Smooth muscle cell (in vitro differentiated cells): ENCODE results near the gene UAP1. TPM values are rescaled to one million over a fixed set of nuclear protein-coding genes. Genes with fewer than 3 reads are reported as not detected.

Source experiments
- DNase-seq: peaks from one replicate; lab custom pipeline; 2025; ENCODE audit not compliant: unreplicated experiment; lab: John Stamatoyannopoulos, UW
- H2AFZ ChIP-seq: fragments of 200-600 bp; sonication (generic); 2 replicates; pipeline ENCODE4 v1.6.0; 2016; ENCODE audit warnings: antibody characterized with exemption, low read depth, mild to moderate bottlenecking
- H3F3A ChIP-seq: fragments of 200-600 bp; sonication (generic); 2 replicates; pipeline ENCODE4 v1.6.0; 2017; ENCODE audit warnings: antibody characterized with exemption, low read depth
- H3K27ac ChIP-seq: fragments of 200-600 bp; sonication (generic); 2 replicates; pipeline ENCODE4 v1.5.1; 2016; ENCODE audit warnings: low read depth, mild to moderate bottlenecking
- H3K27me3 ChIP-seq: fragments of 200-600 bp; sonication (generic); 2 replicates; pipeline ENCODE4 v1.6.1; 2016; ENCODE audit warnings: low read depth, mild to moderate bottlenecking
- H3K36me3 ChIP-seq: fragments of 200-600 bp; sonication (generic); 2 replicates; pipeline ENCODE4 v1.5.1; 2016; ENCODE audit warnings: low read depth
- H3K4me1 ChIP-seq: fragments of 200-600 bp; sonication (generic); 2 replicates; pipeline ENCODE4 v1.5.1; 2016; ENCODE audit warnings: low read depth
- H3K4me2 ChIP-seq: fragments of 200-600 bp; sonication (generic); 2 replicates; pipeline ENCODE4 v1.6.0; 2016; ENCODE audit warnings: mild to moderate bottlenecking
- H3K4me3 ChIP-seq: fragments of 200-600 bp; sonication (generic); 2 replicates; pipeline ENCODE4 v1.5.1; 2016; ENCODE audit warnings: mild to moderate bottlenecking
- H3K79me2 ChIP-seq: fragments of 200-600 bp; sonication (generic); 2 replicates; pipeline ENCODE4 v1.6.0; 2016; ENCODE audit warnings: low read depth, mild to moderate bottlenecking
- H3K9ac ChIP-seq: fragments of 200-600 bp; sonication (generic); 2 replicates; pipeline ENCODE4 v1.6.0; 2016; ENCODE audit warnings: low read depth
- H3K9me3 ChIP-seq: fragments of 200-600 bp; sonication (generic); replicated peaks from 2 replicates; pipeline ENCODE4 v1.5.1; 2016; ENCODE audit warnings: low read depth
- H4K20me1 ChIP-seq: fragments of 200-600 bp; sonication (generic); 2 replicates; pipeline ENCODE4 v1.6.0; 2016; ENCODE audit warnings: low read depth
- CTCF ChIP-seq: fragments of 200-600 bp; sonication (generic); IDR thresholded peaks from 2 replicates; pipeline ENCODE4 v1.5.1; 2017; ENCODE audit warnings: borderline replicate concordance, mild to moderate bottlenecking, antibody characterized with exemption; ENCODE audit not compliant: insufficient read depth, poor library complexity, severe bottlenecking
- WGBS: methylation state at CpG from one replicate; pipeline ENCODE4 v1.1.7; 2016; ENCODE audit warnings: low lambda C conversion rate; 5-methylcytosine and 5-hydroxymethylcytosine counted together
- polyA plus RNA-seq: library from polyadenylated mRNA; unstranded; fragments of >200 nt; fragmentation: Nextera tagmentation; extraction: Ambion mirVana; gene quantifications from 2 replicates; pipeline ENCODE4 v1.2.1, GENCODE V29; 2016
- total RNA-seq: library from RNA; depleted of rRNA; stranded (reverse); fragments of >200 nt; gene quantifications from 2 replicates; pipeline ENCODE4 v1.2.3, GENCODE V29; 2014

The UAP1 gene
- total and polyA plus RNA-seq, 2 experiments from 2014 or later, result 64.2 to 83.8 TPM

GRCh38 chr1:162571696-162572095 lies 10.2 kb downstream of the UAP1 start:
- Histone ChIP-seq H3K36me3 (peaks cover 8% of the 10 kb centered on the region), H3K27ac (no peak overlapping the region), H3K4me3 (no peak overlapping the region), H3K4me1 (no peaks in the 10 kb centered on the region), H3K9me3 (no peaks in the 10 kb centered on the region), H4K20me1 (peaks cover 100% of the 10 kb centered on the region), H3K27me3 (no peaks in the 10 kb centered on the region), H3K4me2 (no peak overlapping the region), H3K79me2 (peaks cover 36% of the 10 kb centered on the region), H3K9ac (no peak overlapping the region), H3F3A (no peaks in the 10 kb centered on the region), H2AFZ (no peak overlapping the region)
- TF ChIP-seq CTCF, result no peak
- WGBS, result 100% methylated on average over 1 of the region's 1 CpG
- DNase-seq, result no peak

GRCh38 chr1:162573136-162573535 lies 11.6 kb downstream of the UAP1 start:
- no peaks in the 10 kb centered on the region for H3K9me3 ChIP-seq
- no peak overlapping the region for H3K4me3 ChIP-seq
- TF ChIP-seq CTCF, result no peak
- WGBS, result 96% methylated on average over 1 of the region's 1 CpG
- H2AFZ ChIP-seq, result no peak overlapping the region
- H3K27ac ChIP-seq, result no peak overlapping the region
- no peak overlapping the region for H3K4me2 ChIP-seq
- H3K79me2 ChIP-seq, result peaks cover 36% of the 10 kb centered on the region
- no peaks in the 10 kb centered on the region for H3F3A ChIP-seq
- peaks cover 100% of the 10 kb centered on the region for H4K20me1 ChIP-seq
- H3K4me1 ChIP-seq, result no peaks in the 10 kb centered on the region
- no peaks in the 10 kb centered on the region for H3K27me3 ChIP-seq
- peaks cover 13% of the 10 kb centered on the region for H3K36me3 ChIP-seq
- no peak for DNase-seq
- H3K9ac ChIP-seq, result no peak overlapping the region

- Histone ChIP-seq H3K9ac (no peak overlapping the region), H3K4me1 (no peaks in the 10 kb centered on the region), H2AFZ (no peak overlapping the region), H3K36me3 (peaks cover 29% of the 10 kb centered on the region), H3K27ac (no peak overlapping the region), H3F3A (no peaks in the 10 kb centered on the region), H3K79me2 (peaks cover 12% of the 10 kb centered on the region), H3K9me3 (no peaks in the 10 kb centered on the region), H3K4me2 (no peak overlapping the region), H4K20me1 (peaks cover 65% of the 10 kb centered on the region), H3K4me3 (no peak overlapping the region), H3K27me3 (no peaks in the 10 kb centered on the region)
- no peak for TF ChIP-seq CTCF
- 95% methylated on average over 4 of the region's 4 CpGs for WGBS
- no peak for DNase-seq
Measured at GRCh38 chr1:162578071-162578700, 16.7 kb downstream of the UAP1 start.

GRCh38 chr1:162578936-162579335 lies 17.4 kb downstream of the UAP1 start:
- no peaks in the 10 kb centered on the region for H3K9me3 ChIP-seq
- no peak for DNase-seq
- H3K9ac ChIP-seq, result no peak overlapping the region
- no peaks in the 10 kb centered on the region for H3K4me1 ChIP-seq
- peaks cover 29% of the 10 kb centered on the region for H3K36me3 ChIP-seq
- no peak for TF ChIP-seq CTCF
- peaks cover 8% of the 10 kb centered on the region for H3K79me2 ChIP-seq
- 94% methylated on average over 1 of the region's 1 CpG for WGBS
- H3K4me3 ChIP-seq, result no peak overlapping the region
- H3F3A ChIP-seq, result no peaks in the 10 kb centered on the region
- H3K4me2 ChIP-seq, result no peak overlapping the region
- no peak overlapping the region for H2AFZ ChIP-seq
- H4K20me1 ChIP-seq, result peaks cover 65% of the 10 kb centered on the region
- H3K27me3 ChIP-seq, result no peaks in the 10 kb centered on the region
- H3K27ac ChIP-seq, result no peak overlapping the region
